ENCODE measurements around the gene CABYR. TPM values are rescaled to one million over a fixed set of nuclear protein-coding genes. Genes with fewer than 3 reads are reported as not detected.

CABYR gene
- polyA plus RNA-seq, 1 donor: 3.3 TPM

GRCh38 chr18:24168496-24168895, 29.6 kb downstream of the CABYR start:
- Histone ChIP-seq H3K27me3 (ENCODE audit: control insufficient read depth, insufficient read depth, low read length) (no peaks in the 10 kb centered on the region), H3K27ac (ENCODE audit: low read length) (no peak overlapping the region), H3K4me1 (ENCODE audit: control insufficient read depth, insufficient read depth, low read length) (no peaks in the 10 kb centered on the region), H3K4me3 (ENCODE audit: low read length) (no peak overlapping the region), H3K36me3 (ENCODE audit: control insufficient read depth, insufficient read depth, low read length) (peaks cover 44% of the 10 kb centered on the region), H3K9me3 (ENCODE audit: control insufficient read depth, low read depth, low read length) (no peaks in the 10 kb centered on the region)
- no CpG with 5 or more reads among the region's 7 CpGs for WGBS (ENCODE audit: insufficient coverage, low lambda C conversion rate)
- no peak for DNase-seq

GRCh38 chr18:24170360-24170759, 31.5 kb downstream of the CABYR start:
- no peaks in the 10 kb centered on the region for H3K9me3 ChIP-seq (ENCODE audit: control insufficient read depth, low read depth, low read length)
- peaks cover 47% of the 10 kb centered on the region for H3K36me3 ChIP-seq (ENCODE audit: control insufficient read depth, insufficient read depth, low read length)
- DNase-seq: no peak
- no peak overlapping the region for H3K4me3 ChIP-seq (ENCODE audit: low read length)
- H3K27me3 ChIP-seq (ENCODE audit: control insufficient read depth, insufficient read depth, low read length): no peaks in the 10 kb centered on the region
- no peaks in the 10 kb centered on the region for H3K4me1 ChIP-seq (ENCODE audit: control insufficient read depth, insufficient read depth, low read length)
- 76% methylated on average over 2 of the region's 8 CpGs for WGBS (ENCODE audit: insufficient coverage, low lambda C conversion rate)
- H3K27ac ChIP-seq (ENCODE audit: low read length): no peak overlapping the region

- no CpG with 5 or more reads among the region's 3 CpGs for WGBS (ENCODE audit: insufficient coverage, low lambda C conversion rate)
- DNase-seq: no peak
- H3K9me3 ChIP-seq (ENCODE audit: control insufficient read depth, low read depth, low read length): no peaks in the 10 kb centered on the region
- no peak overlapping the region for H3K27ac ChIP-seq (ENCODE audit: low read length)
- H3K36me3 ChIP-seq (ENCODE audit: control insufficient read depth, insufficient read depth, low read length): peaks cover 26% of the 10 kb centered on the region
- H3K4me1 ChIP-seq (ENCODE audit: control insufficient read depth, insufficient read depth, low read length): no peaks in the 10 kb centered on the region
- no peaks in the 10 kb centered on the region for H3K27me3 ChIP-seq (ENCODE audit: control insufficient read depth, insufficient read depth, low read length)
- H3K4me3 ChIP-seq (ENCODE audit: low read length): no peak overlapping the region
These were observed 35.1 kb downstream of the CABYR start for GRCh38 chr18:24173997-24174396.

- H3K9me3 ChIP-seq (ENCODE audit: control insufficient read depth, low read depth, low read length): no peaks in the 10 kb centered on the region
- no peak overlapping the region for H3K27ac ChIP-seq (ENCODE audit: low read length)
- H3K4me3 ChIP-seq (ENCODE audit: low read length): no peak overlapping the region
- no CpG with 5 or more reads among the region's 7 CpGs for WGBS (ENCODE audit: insufficient coverage, low lambda C conversion rate)
- no peaks in the 10 kb centered on the region for H3K27me3 ChIP-seq (ENCODE audit: control insufficient read depth, insufficient read depth, low read length)
- peak; percentile 23 to 47 for DNase-seq
- H3K4me1 ChIP-seq (ENCODE audit: control insufficient read depth, insufficient read depth, low read length): no peaks in the 10 kb centered on the region
- H3K36me3 ChIP-seq (ENCODE audit: control insufficient read depth, insufficient read depth, low read length): peaks cover 16% of the 10 kb centered on the region
These were observed 38.0 kb downstream of the CABYR start for GRCh38 chr18:24176727-24177416.

GRCh38 chr18:24177499-24178133, 38.8 kb downstream of the CABYR start:
- no peak for DNase-seq
- Histone ChIP-seq H3K27ac (ENCODE audit: low read length) (no peak overlapping the region), H3K4me1 (ENCODE audit: control insufficient read depth, insufficient read depth, low read length) (no peaks in the 10 kb centered on the region), H3K36me3 (ENCODE audit: control insufficient read depth, insufficient read depth, low read length) (peaks cover 16% of the 10 kb centered on the region), H3K27me3 (ENCODE audit: control insufficient read depth, insufficient read depth, low read length) (no peaks in the 10 kb centered on the region), H3K9me3 (ENCODE audit: control insufficient read depth, low read depth, low read length) (no peaks in the 10 kb centered on the region), H3K4me3 (ENCODE audit: low read length) (no peak overlapping the region)
- 100% methylated on average over 2 of the region's 5 CpGs for WGBS (ENCODE audit: insufficient coverage, low lambda C conversion rate)

- H3K27me3 ChIP-seq (ENCODE audit: control insufficient read depth, insufficient read depth, low read length): no peaks in the 10 kb centered on the region
- H3K36me3 ChIP-seq (ENCODE audit: control insufficient read depth, insufficient read depth, low read length): peaks cover 11% of the 10 kb centered on the region
- H3K4me3 ChIP-seq (ENCODE audit: low read length): no peak overlapping the region
- no peaks in the 10 kb centered on the region for H3K4me1 ChIP-seq (ENCODE audit: control insufficient read depth, insufficient read depth, low read length)
- no CpG with 5 or more reads among the region's 1 CpG for WGBS (ENCODE audit: insufficient coverage, low lambda C conversion rate)
- no peak overlapping the region for H3K27ac ChIP-seq (ENCODE audit: low read length)
- no peak for DNase-seq
- no peaks in the 10 kb centered on the region for H3K9me3 ChIP-seq (ENCODE audit: control insufficient read depth, low read depth, low read length)
These were observed 41.2 kb downstream of the CABYR start for GRCh38 chr18:24180048-24180447.

- Histone ChIP-seq H3K27me3 (ENCODE audit: control insufficient read depth, insufficient read depth, low read length) (no peaks in the 10 kb centered on the region), H3K36me3 (ENCODE audit: control insufficient read depth, insufficient read depth, low read length) (peaks cover 13% of the 10 kb centered on the region), H3K27ac (ENCODE audit: low read length) (no peak overlapping the region), H3K4me3 (ENCODE audit: low read length) (no peak overlapping the region), H3K9me3 (ENCODE audit: control insufficient read depth, low read depth, low read length) (no peaks in the 10 kb centered on the region), H3K4me1 (ENCODE audit: control insufficient read depth, insufficient read depth, low read length) (no peaks in the 10 kb centered on the region)
- WGBS (ENCODE audit: insufficient coverage, low lambda C conversion rate): 86% methylated on average over 1 of the region's 2 CpGs
- no peak for DNase-seq
These were observed 42.9 kb downstream of the CABYR start for GRCh38 chr18:24181806-24182205.

- no peaks in the 10 kb centered on the region for H3K27me3 ChIP-seq (ENCODE audit: control insufficient read depth, insufficient read depth, low read length)
- H3K4me1 ChIP-seq (ENCODE audit: control insufficient read depth, insufficient read depth, low read length): no peaks in the 10 kb centered on the region
- WGBS (ENCODE audit: insufficient coverage, low lambda C conversion rate): 100% methylated on average over 1 of the region's 7 CpGs
- H3K4me3 ChIP-seq (ENCODE audit: low read length): no peak overlapping the region
- H3K9me3 ChIP-seq (ENCODE audit: control insufficient read depth, low read depth, low read length): no peaks in the 10 kb centered on the region
- no peak overlapping the region for H3K27ac ChIP-seq (ENCODE audit: low read length)
- H3K36me3 ChIP-seq (ENCODE audit: control insufficient read depth, insufficient read depth, low read length): peaks cover 8% of the 10 kb centered on the region
- no peak for DNase-seq
These were observed 46.9 kb downstream of the CABYR start for GRCh38 chr18:24185805-24186204.

GRCh38 chr18:24187049-24187448, 48.2 kb downstream of the CABYR start:
- no peaks in the 10 kb centered on the region for H3K27me3 ChIP-seq (ENCODE audit: control insufficient read depth, insufficient read depth, low read length)
- no peak overlapping the region for H3K4me3 ChIP-seq (ENCODE audit: low read length)
- H3K4me1 ChIP-seq (ENCODE audit: control insufficient read depth, insufficient read depth, low read length): no peaks in the 10 kb centered on the region
- H3K9me3 ChIP-seq (ENCODE audit: control insufficient read depth, low read depth, low read length): no peaks in the 10 kb centered on the region
- peaks cover 5% of the 10 kb centered on the region for H3K36me3 ChIP-seq (ENCODE audit: control insufficient read depth, insufficient read depth, low read length)
- WGBS (ENCODE audit: insufficient coverage, low lambda C conversion rate): 89% methylated on average over 1 of the region's 5 CpGs
- no peak overlapping the region for H3K27ac ChIP-seq (ENCODE audit: low read length)
- DNase-seq: no peak

GRCh38 chr18:24187689-24188088, 48.8 kb downstream of the CABYR start:
- Histone ChIP-seq H3K27me3 (ENCODE audit: control insufficient read depth, insufficient read depth, low read length) (no peaks in the 10 kb centered on the region), H3K4me3 (ENCODE audit: low read length) (no peak overlapping the region), H3K4me1 (ENCODE audit: control insufficient read depth, insufficient read depth, low read length) (no peaks in the 10 kb centered on the region), H3K36me3 (ENCODE audit: control insufficient read depth, insufficient read depth, low read length) (peaks cover 5% of the 10 kb centered on the region), H3K27ac (ENCODE audit: low read length) (no peak overlapping the region), H3K9me3 (ENCODE audit: control insufficient read depth, low read depth, low read length) (no peaks in the 10 kb centered on the region)
- WGBS (ENCODE audit: insufficient coverage, low lambda C conversion rate): no CpG with 5 or more reads among the region's 1 CpG
- no peak for DNase-seq

GRCh38 chr18:24188120-24188519, 49.3 kb downstream of the CABYR start:
- no CpG with 5 or more reads among the region's 5 CpGs for WGBS (ENCODE audit: insufficient coverage, low lambda C conversion rate)
- H3K27ac ChIP-seq (ENCODE audit: low read length): no peak overlapping the region
- H3K9me3 ChIP-seq (ENCODE audit: control insufficient read depth, low read depth, low read length): no peaks in the 10 kb centered on the region
- no peak overlapping the region for H3K4me3 ChIP-seq (ENCODE audit: low read length)
- DNase-seq: no peak
- H3K4me1 ChIP-seq (ENCODE audit: control insufficient read depth, insufficient read depth, low read length): no peaks in the 10 kb centered on the region
- H3K36me3 ChIP-seq (ENCODE audit: control insufficient read depth, insufficient read depth, low read length): peaks cover 5% of the 10 kb centered on the region
- H3K27me3 ChIP-seq (ENCODE audit: control insufficient read depth, insufficient read depth, low read length): no peaks in the 10 kb centered on the region
